HG03575 (cell line): ENCODE data around the gene METTL26.

Source experiments
- ATAC-seq: cut with Tn5 transposase; IDR thresholded peaks from one replicate; pipeline ENCODE4 v1.9.1; 2021; ENCODE audit not compliant: unreplicated experiment, insufficient number of reproducible peaks, low FRiP score; ENCODE audit errors: extremely low read depth

The METTL26 gene

DNA sequence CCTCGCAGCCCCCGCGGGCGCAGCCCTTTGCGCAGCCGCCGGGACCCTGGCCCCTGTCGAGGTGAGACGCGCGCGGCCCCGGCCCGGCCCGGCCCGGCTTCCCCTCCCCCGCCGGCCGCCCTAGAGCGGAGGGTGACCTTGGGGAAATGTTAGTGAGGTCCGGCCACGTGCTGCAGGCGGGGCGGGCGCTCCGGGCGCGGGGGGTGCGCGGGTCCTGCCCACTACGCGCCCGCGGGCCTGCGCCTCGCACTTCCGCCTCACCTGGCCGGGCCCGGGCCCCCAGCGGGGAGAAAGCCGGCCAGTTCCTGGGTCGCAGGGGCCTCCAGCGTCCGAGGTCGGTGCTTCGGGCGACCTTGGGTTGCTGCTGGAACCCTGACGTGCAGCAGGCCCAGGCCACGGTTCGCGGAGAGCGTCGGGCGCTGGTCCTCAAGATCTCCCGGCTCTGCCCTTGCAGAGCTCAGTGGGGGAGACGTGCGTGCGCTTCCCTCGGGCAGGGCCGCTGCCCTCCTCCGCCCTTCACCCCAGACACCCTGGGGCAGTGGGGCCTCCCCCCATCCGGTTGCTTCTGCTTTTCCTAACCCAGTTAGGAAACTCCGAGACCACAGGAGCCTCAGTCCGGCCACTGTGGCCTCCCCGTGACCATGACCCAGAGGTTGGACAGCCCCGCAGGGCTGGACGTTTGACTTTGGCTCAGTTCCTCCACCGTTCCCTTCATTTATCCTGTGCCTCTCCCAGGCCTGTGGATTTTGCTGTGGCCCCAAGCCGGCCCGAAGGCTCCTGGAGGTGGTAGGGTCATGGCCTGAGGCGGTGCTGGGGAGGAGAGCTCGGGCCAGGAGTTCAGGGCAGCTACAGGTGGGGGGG lies 6.3 kb upstream of the METTL26 start:
- ATAC-seq, result no peak

DNA sequence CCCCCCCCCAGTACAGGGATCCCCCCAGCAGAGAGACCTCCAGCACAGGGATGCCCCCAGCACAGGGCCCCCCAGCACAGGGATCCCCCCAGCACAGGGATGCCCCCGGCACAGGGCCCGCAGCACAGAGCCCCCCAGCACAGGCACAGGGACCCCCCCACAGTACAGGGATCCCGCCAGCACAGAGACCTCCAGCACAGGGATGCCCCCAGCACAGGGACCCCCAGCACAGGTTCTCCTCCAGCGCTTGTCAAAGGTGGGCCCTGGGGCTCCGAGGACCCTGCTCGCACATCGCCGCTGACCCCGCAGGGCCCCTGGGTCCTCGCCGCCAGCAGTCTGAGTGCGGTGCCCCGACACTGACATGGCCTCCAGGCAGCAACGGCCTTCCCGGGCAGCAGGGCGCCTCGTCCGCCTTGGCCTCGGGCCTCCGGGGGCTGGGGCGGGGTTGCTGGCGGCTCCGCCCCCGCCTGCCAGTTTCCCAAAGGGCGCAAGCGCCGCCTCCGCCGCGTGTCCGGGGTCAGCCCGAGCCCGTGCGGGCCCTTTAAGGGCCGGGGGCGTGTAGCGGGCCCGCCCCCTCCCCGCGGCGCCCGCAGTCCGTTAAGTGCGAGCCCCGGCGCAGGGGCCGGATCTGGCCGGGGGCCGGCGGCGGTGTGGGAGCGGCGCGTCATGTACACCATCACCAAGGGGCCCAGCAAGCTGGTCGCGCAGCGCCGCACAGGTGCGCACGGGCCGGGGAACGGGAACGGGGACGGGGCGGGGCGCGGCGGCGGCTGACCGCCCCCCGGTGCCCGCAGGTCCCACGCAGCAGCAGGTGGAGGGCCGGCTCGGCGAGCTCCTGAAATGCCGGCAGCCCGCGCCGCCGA lies 5.5 kb upstream of the METTL26 start, which contains the start of gene MCRIP2:
Gene MCRIP2, plus strand, starts transcription at position 503 of the 863 bp plus-strand sequence. Its CDS starts 164 bp downstream, at position 667.
- ATAC-seq, result no peak

GRCh38 chr16:640614-641013 lies 4.5 kb upstream of the METTL26 start:
- ATAC-seq, result no peak

GRCh38 chr16:638836-639235 lies 2.7 kb upstream of the METTL26 start:
- ATAC-seq, result no peak

GRCh38 chr16:638034-638543 lies 2.0 kb upstream of the METTL26 start:
- ATAC-seq, result no peak

DNA sequence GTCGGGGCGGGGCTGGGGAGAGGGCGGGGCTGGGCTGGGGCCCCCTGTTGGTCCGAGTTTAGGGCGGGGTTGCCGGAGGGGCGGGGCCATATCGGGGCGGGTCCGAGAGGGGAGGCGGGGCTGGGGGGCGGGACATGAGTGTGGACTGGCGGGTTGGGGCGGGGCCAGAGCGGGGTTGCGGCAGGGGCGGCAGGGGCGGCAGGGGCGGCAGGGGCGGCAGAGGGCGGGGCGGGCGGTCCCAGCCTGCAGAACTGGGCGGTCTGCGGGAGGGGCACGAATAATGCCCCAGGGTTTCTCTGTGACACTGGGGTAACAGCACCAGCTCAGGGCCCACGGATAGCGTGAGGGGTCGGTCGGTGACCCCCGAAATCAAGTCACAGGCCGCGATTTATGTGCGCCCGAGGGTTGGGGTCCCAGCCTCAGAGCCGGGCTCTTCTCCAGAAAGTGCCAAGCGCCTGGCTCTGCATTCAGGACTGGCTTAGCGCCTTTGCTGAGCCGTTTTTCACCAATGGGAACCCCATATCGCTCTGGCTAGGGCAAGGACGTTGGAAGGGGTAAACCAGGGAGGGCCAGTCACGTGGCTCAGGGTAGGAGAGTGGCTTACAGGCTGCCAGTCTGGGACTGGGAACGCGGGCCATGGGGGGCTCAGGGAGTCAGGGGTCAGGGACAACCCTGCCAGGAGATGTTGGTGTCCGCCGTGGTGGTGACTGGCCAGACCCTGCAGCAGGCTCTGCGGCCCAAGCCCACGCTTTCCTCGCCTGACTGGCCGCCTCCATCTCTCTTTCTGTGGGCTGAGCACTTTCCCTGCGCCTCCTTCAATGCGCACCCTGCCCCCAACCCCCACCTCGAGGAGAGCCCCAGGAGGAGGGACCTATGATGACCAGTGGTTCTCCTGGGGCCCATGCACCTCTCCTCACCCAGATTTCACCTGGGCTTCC lies 1.2 kb upstream of the METTL26 start:
- ATAC-seq, result no peak

- ATAC-seq, result no peak
Measured at GRCh38 chr16:635573-636205, 416 bp downstream of the METTL26 start.

GRCh38 chr16:634996-635395 lies 1.1 kb downstream of the METTL26 start:
- no peak for ATAC-seq

DNA sequence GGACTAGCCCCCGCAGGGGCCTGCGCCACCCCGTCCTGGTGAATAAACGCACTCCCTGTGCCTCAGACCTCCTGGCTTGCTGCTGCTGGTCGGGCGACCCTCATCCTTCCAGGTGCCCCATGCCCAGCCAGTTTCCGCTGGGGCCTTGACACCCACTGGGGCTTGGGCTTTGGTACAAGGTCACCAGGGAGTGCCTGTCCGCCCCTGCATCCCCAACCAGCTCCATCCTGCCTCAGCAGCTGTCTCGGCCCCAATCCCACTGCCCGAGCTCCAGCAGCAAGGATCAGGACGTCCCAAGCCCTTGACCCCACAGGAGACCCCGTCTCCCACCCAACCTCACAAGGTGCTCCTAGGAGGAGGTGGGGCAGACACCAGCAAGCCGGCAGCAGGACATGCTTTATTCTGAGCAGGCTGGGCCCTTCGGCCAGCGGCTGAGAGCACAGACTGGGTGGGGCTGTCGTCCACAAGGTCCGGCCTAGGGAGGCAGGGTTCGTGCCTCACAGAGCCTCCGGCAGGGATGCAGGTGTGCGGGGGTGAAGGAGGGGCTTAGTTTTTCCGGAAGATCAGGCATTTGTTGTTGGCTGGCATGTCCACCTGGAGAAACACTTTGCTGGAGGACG lies 1.9 kb downstream of the METTL26 start:
- no peak for ATAC-seq

GRCh38 chr16:633336-634050 lies 2.6 kb downstream of the METTL26 start:
- ATAC-seq, result no peak

DNA sequence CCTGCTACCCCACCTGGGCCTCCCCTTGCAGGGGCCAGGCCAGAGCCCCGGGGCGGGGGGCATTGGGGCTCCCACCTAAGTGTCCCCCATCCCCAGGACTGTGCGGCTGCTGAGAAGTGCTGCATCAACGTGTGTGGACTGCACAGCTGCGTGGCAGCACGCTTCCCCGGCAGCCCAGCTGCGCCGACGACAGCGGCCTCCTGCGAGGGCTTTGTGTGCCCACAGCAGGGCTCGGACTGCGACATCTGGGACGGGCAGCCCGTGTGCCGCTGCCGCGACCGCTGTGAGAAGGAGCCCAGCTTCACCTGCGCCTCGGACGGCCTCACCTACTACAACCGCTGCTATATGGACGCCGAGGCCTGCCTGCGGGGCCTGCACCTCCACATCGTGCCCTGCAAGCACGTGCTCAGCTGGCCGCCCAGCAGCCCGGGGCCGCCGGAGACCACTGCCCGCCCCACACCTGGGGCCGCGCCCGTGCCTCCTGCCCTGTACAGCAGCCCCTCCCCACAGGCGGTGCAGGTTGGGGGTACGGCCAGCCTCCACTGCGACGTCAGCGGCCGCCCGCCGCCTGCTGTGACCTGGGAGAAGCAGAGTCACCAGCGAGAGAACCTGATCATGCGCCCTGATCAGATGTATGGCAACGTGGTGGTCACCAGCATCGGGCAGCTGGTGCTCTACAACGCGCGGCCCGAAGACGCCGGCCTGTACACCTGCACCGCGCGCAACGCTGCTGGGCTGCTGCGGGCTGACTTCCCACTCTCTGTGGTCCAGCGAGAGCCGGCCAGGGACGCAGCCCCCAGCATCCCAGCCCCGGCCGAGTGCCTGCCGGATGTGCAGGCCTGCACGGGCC lies 3.4 kb downstream of the METTL26 start:
- ATAC-seq, result no peak

DNA sequence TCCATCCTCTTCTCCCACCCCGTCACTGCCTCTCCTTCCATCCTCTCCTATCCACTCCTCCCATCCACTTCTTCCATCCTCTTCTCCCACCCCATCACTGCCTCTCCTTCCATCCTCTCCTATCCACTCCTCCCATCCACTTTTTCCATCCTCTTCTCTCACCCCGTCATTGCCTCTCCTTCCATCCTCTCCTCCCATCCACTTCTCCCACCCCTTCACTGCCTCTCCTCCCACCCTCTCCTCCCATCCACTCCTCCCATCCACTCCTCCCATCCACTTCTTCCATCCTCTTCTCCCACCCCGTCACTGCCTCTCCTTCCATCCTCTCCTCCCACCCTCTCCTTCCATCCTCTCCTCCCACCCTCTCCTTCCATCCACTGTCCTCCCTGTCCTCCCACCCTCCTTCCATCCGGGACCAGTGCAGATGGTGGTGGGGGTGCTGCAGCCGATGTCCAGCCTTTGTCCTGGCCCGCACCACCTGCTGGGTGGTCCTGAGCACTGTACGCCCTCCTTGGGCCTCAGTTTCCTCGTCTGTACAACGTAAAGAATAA lies 4.2 kb downstream of the METTL26 start:
- no peak for ATAC-seq

DNA sequence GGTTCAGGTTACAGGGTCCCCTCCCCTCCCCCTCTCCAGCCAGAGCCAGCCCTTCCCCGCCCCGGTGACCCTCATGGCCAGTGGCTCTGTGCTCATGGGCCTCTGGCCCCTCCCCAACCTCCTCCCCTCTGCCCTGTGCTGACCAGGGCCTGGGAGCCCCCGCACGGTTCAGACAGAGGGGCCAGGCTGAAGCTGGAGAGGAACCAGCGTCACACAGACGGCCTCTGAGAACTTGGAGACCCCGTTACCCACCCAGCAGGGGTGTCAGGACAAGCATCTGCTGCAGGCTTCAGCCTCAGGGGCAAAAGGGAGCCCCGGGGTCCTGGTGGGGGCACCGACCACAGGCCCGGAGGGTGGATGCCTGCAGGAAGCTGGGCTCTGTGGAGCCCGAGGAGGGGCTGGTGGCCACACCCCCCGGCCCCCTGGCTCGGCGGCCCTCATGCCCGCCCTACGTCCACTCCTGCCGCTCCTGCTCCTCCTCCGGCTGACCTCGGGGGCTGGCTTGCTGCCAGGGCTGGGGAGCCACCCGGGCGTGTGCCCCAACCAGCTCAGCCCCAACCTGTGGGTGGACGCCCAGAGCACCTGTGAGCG lies 5.2 kb downstream of the METTL26 start, which contains the start of gene WFIKKN1:
Gene WFIKKN1, plus strand, starts transcription at position 171 of the 591 bp plus-strand sequence. Its CDS starts 269 bp downstream, at position 440.
- ATAC-seq, result no peak

GRCh38 chr16:630249-630814 lies 5.8 kb downstream of the METTL26 start:
- ATAC-seq, result no peak

DNA sequence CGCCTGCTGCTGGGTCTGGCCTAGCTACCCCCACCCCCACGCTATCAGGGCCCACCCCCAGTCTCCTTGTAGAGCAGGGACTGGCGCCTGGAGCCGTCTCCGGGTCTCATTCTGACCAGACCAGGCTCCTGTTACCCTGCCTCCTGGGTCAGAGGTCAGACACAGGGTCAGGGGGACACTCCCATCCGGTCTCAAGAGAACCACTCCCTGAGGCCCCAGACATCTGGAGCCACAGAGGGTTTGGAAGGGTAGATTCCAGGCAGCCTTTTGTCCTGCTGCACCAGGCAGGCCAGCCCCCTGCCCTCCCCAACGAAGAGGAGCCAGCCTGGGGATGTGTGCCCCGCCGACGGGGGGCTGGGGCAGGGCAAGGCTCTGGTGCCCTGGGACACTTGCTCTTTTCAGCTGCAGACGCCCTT lies 6.3 kb downstream of the METTL26 start:
- no peak for ATAC-seq
